Panc1 (cell line): Measurements from ENCODE around the gene NSD1. TPM values are rescaled to one million over a fixed set of nuclear protein-coding genes. Genes with fewer than 3 reads are reported as not detected.

Source experiments
- ATAC-seq: fragments of 200-7000 bp; cut with Tn5 transposase; 2 replicates; pipeline ENCODE4 v1.9.1; 2020; ENCODE audit warnings: mild to moderate bottlenecking, moderate library complexity
- BruUV-seq: library from RNA; stranded (reverse); fragments of 400-500 nt; replicated peaks from 2 replicates; lab custom pipeline; 2021; lab: Mats Ljungman, UMichigan
- CTCF ChIA-PET: fragments of 300-600 bp; sonication (Branson Sonifier 250); formaldehyde crosslinking; loops from one replicate; lab custom pipeline; 2022; ENCODE audit warnings: antibody characterized with exemption; lab: Charles Lee
- POLR2A ChIA-PET: fragments of 300-600 bp; sonication (Branson Sonifier 250); formaldehyde crosslinking; loops from one replicate; lab custom pipeline; 2022; ENCODE audit warnings: antibody characterized with exemption; lab: Charles Lee
- DNase-seq: peaks from one replicate; pipeline ENCODE4 v3.0.0-alpha.2; 2010; ENCODE audit warnings: low read depth, low spot score
- H3K27ac ChIP-seq: 2 replicates; pipeline ENCODE4 v1.5.1; 2011; ENCODE audit warnings: mild to moderate bottlenecking, low read length, inconsistent platforms
- H3K27me3 ChIP-seq: fragments of 200-500 bp; sonication (Bioruptor generic); 2 replicates; pipeline ENCODE4 v1.6.0; 2014; ENCODE audit warnings: low read length, inconsistent platforms; ENCODE audit not compliant: control insufficient read depth, insufficient read depth
- H3K36me3 ChIP-seq: fragments of 200-500 bp; sonication (Bioruptor generic); 2 replicates; pipeline ENCODE4 v1.5.1; 2014; ENCODE audit warnings: inconsistent platforms, mild to moderate bottlenecking, low read length, moderate library complexity; ENCODE audit not compliant: control insufficient read depth, insufficient read depth
- H3K4me1 ChIP-seq: 2 replicates; pipeline ENCODE4 v1.5.1; 2011; ENCODE audit warnings: inconsistent platforms, mild to moderate bottlenecking, low read length, moderate library complexity; ENCODE audit not compliant: control insufficient read depth, insufficient read depth
- H3K4me3 ChIP-seq, 2 experiments: 2 replicates each; pipeline ENCODE4 v1.5.1; 2011 to 2012; ENCODE audit warnings: low read depth in 2 of 2, low read length in 2 of 2, mild to moderate bottlenecking in 2 of 2, inconsistent platforms in 1 of 2, moderate library complexity in 1 of 2
- H3K9me3 ChIP-seq: fragments of 200-500 bp; sonication (Bioruptor generic); 2 replicates; pipeline ENCODE4 v1.5.1; 2014; ENCODE audit warnings: low read depth, mild to moderate bottlenecking, inconsistent platforms, low read length, moderate library complexity; ENCODE audit not compliant: control insufficient read depth, insufficient read depth
- POLR2AphosphoS5 ChIP-seq: IDR thresholded peaks from 2 replicates; pipeline ENCODE4 v1.6.1; 2012; ENCODE audit warnings: mild to moderate bottlenecking, low read depth, low read length, moderate library complexity
- SIN3A ChIP-seq: IDR thresholded peaks from 2 replicates; pipeline ENCODE4 v1.6.1; 2012; ENCODE audit warnings: low read depth, mild to moderate bottlenecking, low read length, moderate library complexity, borderline replicate concordance; ENCODE audit not compliant: insufficient read depth
- TCF7L2 ChIP-seq: IDR thresholded peaks from 2 replicates; pipeline ENCODE4 v1.6.1; 2011; ENCODE audit warnings: mild to moderate bottlenecking, low read depth, low read length, inconsistent platforms
- in situ Hi-C: cut with HindIII; loops from 2 replicates; pipeline ENCODE4 v1.10.0; 2016; ENCODE audit warnings: low sequenced_read_pairs, low pct_unique_long_range_greater_than_20kb
- intact Hi-C: fragments of 100-400 bp; cut with micrococcal nuclease; formaldehyde crosslinking; loops from one replicate; pipeline ENCODE4 v1.10.0; 2022; ENCODE audit not compliant: unreplicated experiment
- total RNA-seq: library from RNA; stranded (reverse); gene quantifications from one replicate; pipeline ENCODE4 v1.2.1, GENCODE V29; 2021; ENCODE audit not compliant: unreplicated experiment
- TF ChIP-seq, protein P1 (sequence below): fragments of 450-650 bp; IDR thresholded peaks from 2 replicates; pipeline ENCODE4 v1.5.1; 2017; ENCODE audit warnings: mild to moderate bottlenecking
- TF ChIP-seq, protein P2 (sequence below), 2 experiments: IDR thresholded peaks; 2 replicates each; pipeline ENCODE4 v1.6.1; 2011 to 2012; ENCODE audit warnings: low read depth in 2 of 2, control low read depth in 1 of 2, low read length in 1 of 2, mild to moderate bottlenecking in 1 of 2, moderate library complexity in 1 of 2; ENCODE audit not compliant: insufficient read depth in 1 of 2

The NSD1 gene
- total RNA-seq, 1 experiment from 2014 or later = 58.7 TPM

DNA sequence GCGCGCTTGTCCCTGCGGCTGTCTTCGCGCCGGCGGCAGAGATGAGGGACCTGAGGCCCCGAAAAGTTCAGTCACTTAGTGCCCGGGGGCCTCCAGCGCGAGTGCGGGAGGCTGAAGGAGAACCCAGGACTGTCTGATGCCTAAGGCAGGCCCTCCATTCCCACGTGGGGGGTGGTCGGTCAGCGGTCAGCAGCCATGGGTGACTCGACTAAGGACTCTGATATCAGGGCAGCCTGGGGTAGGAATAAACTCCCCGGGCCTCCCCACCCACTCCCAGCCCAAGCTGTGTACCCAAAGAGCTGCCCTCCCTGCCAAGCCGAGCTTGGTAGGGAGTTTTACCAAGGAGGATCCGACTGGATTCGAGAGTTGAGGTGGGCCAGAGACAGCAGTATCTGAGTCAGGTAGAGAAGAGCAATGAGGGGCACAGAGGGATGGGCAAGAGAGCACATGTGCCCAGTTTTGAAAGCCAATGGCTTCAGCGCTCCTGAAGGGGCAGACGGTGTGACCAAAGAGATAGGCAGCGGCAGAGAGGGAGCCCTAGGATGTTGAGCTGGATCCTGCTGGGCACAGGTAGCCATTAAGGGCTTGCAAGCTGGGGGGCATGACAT lies 46.1 kb upstream of the NSD1 start:
- CTCF ChIA-PET = interaction anchor here (0.7 to 2.3 kb wide), 3 partner anchors 16 to 25 kb away, joined by 4 to 14 read pairs (median 9); no protein-coding TSS in a partner anchor
- DNase-seq (no peak), ATAC-seq (no peak; the same call in 1 of the 2 replicates)
- no peaks in the 10 kb centered on the region for H3K9me3 ChIP-seq
- no peak overlapping the region for H3K27ac ChIP-seq
- H3K4me3 ChIP-seq = peak overlapping the region; percentile 47 to 55
- no peaks in the 10 kb centered on the region for H3K27me3 ChIP-seq
- TF ChIP-seq, protein P1, sequence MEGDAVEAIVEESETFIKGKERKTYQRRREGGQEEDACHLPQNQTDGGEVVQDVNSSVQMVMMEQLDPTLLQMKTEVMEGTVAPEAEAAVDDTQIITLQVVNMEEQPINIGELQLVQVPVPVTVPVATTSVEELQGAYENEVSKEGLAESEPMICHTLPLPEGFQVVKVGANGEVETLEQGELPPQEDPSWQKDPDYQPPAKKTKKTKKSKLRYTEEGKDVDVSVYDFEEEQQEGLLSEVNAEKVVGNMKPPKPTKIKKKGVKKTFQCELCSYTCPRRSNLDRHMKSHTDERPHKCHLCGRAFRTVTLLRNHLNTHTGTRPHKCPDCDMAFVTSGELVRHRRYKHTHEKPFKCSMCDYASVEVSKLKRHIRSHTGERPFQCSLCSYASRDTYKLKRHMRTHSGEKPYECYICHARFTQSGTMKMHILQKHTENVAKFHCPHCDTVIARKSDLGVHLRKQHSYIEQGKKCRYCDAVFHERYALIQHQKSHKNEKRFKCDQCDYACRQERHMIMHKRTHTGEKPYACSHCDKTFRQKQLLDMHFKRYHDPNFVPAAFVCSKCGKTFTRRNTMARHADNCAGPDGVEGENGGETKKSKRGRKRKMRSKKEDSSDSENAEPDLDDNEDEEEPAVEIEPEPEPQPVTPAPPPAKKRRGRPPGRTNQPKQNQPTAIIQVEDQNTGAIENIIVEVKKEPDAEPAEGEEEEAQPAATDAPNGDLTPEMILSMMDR = no peak
- TF ChIP-seq TCF7L2 (no peak), SIN3A (no peak), POLR2AphosphoS5 (no peak)
- TF ChIP-seq, protein P2, sequence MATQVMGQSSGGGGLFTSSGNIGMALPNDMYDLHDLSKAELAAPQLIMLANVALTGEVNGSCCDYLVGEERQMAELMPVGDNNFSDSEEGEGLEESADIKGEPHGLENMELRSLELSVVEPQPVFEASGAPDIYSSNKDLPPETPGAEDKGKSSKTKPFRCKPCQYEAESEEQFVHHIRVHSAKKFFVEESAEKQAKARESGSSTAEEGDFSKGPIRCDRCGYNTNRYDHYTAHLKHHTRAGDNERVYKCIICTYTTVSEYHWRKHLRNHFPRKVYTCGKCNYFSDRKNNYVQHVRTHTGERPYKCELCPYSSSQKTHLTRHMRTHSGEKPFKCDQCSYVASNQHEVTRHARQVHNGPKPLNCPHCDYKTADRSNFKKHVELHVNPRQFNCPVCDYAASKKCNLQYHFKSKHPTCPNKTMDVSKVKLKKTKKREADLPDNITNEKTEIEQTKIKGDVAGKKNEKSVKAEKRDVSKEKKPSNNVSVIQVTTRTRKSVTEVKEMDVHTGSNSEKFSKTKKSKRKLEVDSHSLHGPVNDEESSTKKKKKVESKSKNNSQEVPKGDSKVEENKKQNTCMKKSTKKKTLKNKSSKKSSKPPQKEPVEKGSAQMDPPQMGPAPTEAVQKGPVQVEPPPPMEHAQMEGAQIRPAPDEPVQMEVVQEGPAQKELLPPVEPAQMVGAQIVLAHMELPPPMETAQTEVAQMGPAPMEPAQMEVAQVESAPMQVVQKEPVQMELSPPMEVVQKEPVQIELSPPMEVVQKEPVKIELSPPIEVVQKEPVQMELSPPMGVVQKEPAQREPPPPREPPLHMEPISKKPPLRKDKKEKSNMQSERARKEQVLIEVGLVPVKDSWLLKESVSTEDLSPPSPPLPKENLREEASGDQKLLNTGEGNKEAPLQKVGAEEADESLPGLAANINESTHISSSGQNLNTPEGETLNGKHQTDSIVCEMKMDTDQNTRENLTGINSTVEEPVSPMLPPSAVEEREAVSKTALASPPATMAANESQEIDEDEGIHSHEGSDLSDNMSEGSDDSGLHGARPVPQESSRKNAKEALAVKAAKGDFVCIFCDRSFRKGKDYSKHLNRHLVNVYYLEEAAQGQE (IDR thresholded peaks at IDR 0.05; ENCODE audit: insufficient read depth in 1 of 2, low read depth in 2 of 2, low read length in 1 of 2) = no peak
- intact Hi-C loops (no loop called here), in situ Hi-C loops (no loop called here)
- no TSS peak for BruUV-seq
- POLR2A ChIA-PET = no interaction called here
- H3K36me3 ChIP-seq = no peaks in the 10 kb centered on the region
- no peaks in the 10 kb centered on the region for H3K4me1 ChIP-seq

DNA sequence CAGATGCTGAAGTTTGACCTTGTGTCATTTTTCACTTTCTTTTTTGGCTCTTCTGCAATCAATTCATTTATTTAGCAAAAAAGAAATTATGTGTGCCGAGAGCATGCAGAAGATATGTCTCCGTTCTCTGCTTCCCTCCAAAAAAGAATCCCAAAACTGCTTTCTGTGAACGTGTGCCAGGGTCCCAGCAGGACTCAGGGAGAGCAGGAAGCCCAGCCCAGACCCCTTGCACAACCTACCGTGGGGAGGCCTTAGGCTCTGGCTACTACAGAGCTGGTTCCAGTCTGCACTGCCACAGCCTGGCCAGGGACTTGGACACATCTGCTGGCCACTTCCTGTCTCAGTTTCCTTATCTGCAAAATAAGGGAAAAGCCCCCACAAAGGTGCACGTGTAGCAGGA lies 44.4 kb upstream of the NSD1 start:
- H3K36me3 ChIP-seq = no peaks in the 10 kb centered on the region
- ChIA-PET POLR2A (no interaction called here), CTCF (interaction anchor here (0.8 kb wide), 1 partner anchor 9 kb away, joined by 3 read pairs; no protein-coding TSS in a partner anchor)
- no peak for ATAC-seq
- H3K9me3 ChIP-seq = no peaks in the 10 kb centered on the region
- in situ Hi-C loops = no loop called here
- BruUV-seq = no TSS peak
- no peak for DNase-seq
- TF ChIP-seq, protein P1 = no peak
- TF ChIP-seq TCF7L2 = no peak
- TF ChIP-seq POLR2AphosphoS5 = no peak
- TF ChIP-seq, protein P2 (IDR thresholded peaks at IDR 0.05; ENCODE audit: insufficient read depth in 1 of 2, low read depth in 2 of 2, low read length in 1 of 2) = no peak
- TF ChIP-seq SIN3A = no peak
- no peak overlapping the region for H3K27ac ChIP-seq
- peaks cover under 1% of the 10 kb centered on the region; the same call in 1 of the 2 replicates for H3K4me1 ChIP-seq
- no peak overlapping the region for H3K4me3 ChIP-seq
- no peaks in the 10 kb centered on the region for H3K27me3 ChIP-seq
- intact Hi-C loops = no loop called here
